SK-N-SH treated with all-trans-retinoic acid at 6 μM for 48 hours (cell line): ENCODE results near the gene BACH2.

ENCODE experiments used
- ATAC-seq: fragments of 200-7000 bp; cut with Tn5 transposase; 3 replicates; pipeline ENCODE4 v1.9.1; 2020; ENCODE audit warnings: mild to moderate bottlenecking, moderate library complexity
- ARNTL ChIP-seq: fragments of 450-650 bp; formaldehyde crosslinking; IDR thresholded peaks from 2 replicates; pipeline ENCODE4 v1.5.0; 2020; ENCODE audit warnings: low read depth, mild to moderate bottlenecking, moderate library complexity, borderline replicate concordance
- CREB5 ChIP-seq: fragments of 250-450 bp; sonication (Bioruptor Pico); IDR thresholded peaks from 2 replicates; pipeline ENCODE4 v1.5.1; 2020; ENCODE audit warnings: low read depth, mild to moderate bottlenecking, moderate library complexity
- CSDC2 ChIP-seq: fragments of 250-450 bp; sonication (Bioruptor Pico); IDR thresholded peaks from 2 replicates; pipeline ENCODE4 v1.5.0; 2020; ENCODE audit warnings: mild to moderate bottlenecking, moderate library complexity
- CSRNP3 ChIP-seq: fragments of 250-450 bp; sonication (Bioruptor Pico); IDR thresholded peaks from 2 replicates; pipeline ENCODE4 v1.5.1; 2021; ENCODE audit warnings: mild to moderate bottlenecking, moderate library complexity
- GLIS3 ChIP-seq: fragments of 250-450 bp; sonication (Bioruptor Pico); IDR thresholded peaks from 2 replicates; pipeline ENCODE4 v1.5.0; 2020; ENCODE audit warnings: mild to moderate bottlenecking, moderate library complexity
- OSR1 ChIP-seq: fragments of 250-450 bp; sonication (Bioruptor Pico); IDR thresholded peaks from 2 replicates; pipeline ENCODE4 v1.8.0; 2022; ENCODE audit warnings: moderate library complexity, mild to moderate bottlenecking, inconsistent platforms
- PATZ1 ChIP-seq: fragments of 250-450 bp; sonication (Bioruptor Pico); IDR thresholded peaks from 2 replicates; pipeline ENCODE4 v1.8.0; 2020; ENCODE audit warnings: mild to moderate bottlenecking, moderate library complexity, borderline replicate concordance
- POU6F1 ChIP-seq: fragments of 250-450 bp; sonication (Bioruptor Pico); IDR thresholded peaks from 2 replicates; pipeline ENCODE4 v1.8.0; 2021; ENCODE audit warnings: low read depth, mild to moderate bottlenecking, moderate library complexity, borderline replicate concordance
- PPARA ChIP-seq: fragments of 250-450 bp; sonication (Bioruptor Pico); IDR thresholded peaks from 2 replicates; pipeline ENCODE4 v1.5.0; 2020; ENCODE audit warnings: mild to moderate bottlenecking, borderline replicate concordance
- RARB ChIP-seq: fragments of 250-450 bp; sonication (Bioruptor Pico); IDR thresholded peaks from 2 replicates; pipeline ENCODE4 v1.8.0; 2021; ENCODE audit warnings: mild to moderate bottlenecking, moderate library complexity
- SNAI2 ChIP-seq: fragments of 250-450 bp; sonication (Bioruptor Pico); IDR thresholded peaks from 2 replicates; pipeline ENCODE4 v1.5.0; 2020; ENCODE audit warnings: mild to moderate bottlenecking, moderate library complexity
- TCF4 ChIP-seq: fragments of 250-450 bp; sonication (Bioruptor Pico); IDR thresholded peaks from 2 replicates; pipeline ENCODE4 v1.8.0; 2021; ENCODE audit warnings: mild to moderate bottlenecking, moderate library complexity, borderline replicate concordance
- TOX ChIP-seq: fragments of 250-450 bp; sonication (Bioruptor Pico); IDR thresholded peaks from 2 replicates; pipeline ENCODE4 v1.8.0; 2021; ENCODE audit warnings: mild to moderate bottlenecking, moderate library complexity, borderline replicate concordance
- TSHZ2 ChIP-seq: fragments of 250-450 bp; sonication (Bioruptor Pico); IDR thresholded peaks from 2 replicates; pipeline ENCODE4 v1.5.0; 2020; ENCODE audit warnings: mild to moderate bottlenecking, moderate library complexity
- ZC3H10 ChIP-seq: fragments of 250-450 bp; sonication (Bioruptor Pico); IDR thresholded peaks from 2 replicates; pipeline ENCODE4 v1.5.1; 2021; ENCODE audit warnings: mild to moderate bottlenecking, moderate library complexity
- ZFP3 ChIP-seq: fragments of 250-450 bp; sonication (Bioruptor Pico); IDR thresholded peaks from 2 replicates; pipeline ENCODE4 v1.5.0; 2020; ENCODE audit warnings: mild to moderate bottlenecking, moderate library complexity
- ZFP30 ChIP-seq: fragments of 450-650 bp; formaldehyde crosslinking; IDR thresholded peaks from 2 replicates; pipeline ENCODE4 v1.5.0; 2022; ENCODE audit warnings: mild to moderate bottlenecking, moderate library complexity
- ZNF565 ChIP-seq: fragments of 450-650 bp; formaldehyde crosslinking; conservative IDR thresholded peaks from 2 replicates; pipeline ENCODE4 v1.5.0; 2020; ENCODE audit warnings: low read depth, mild to moderate bottlenecking, moderate library complexity
- ZNF70 ChIP-seq: fragments of 450-650 bp; formaldehyde crosslinking; IDR thresholded peaks from 2 replicates; pipeline ENCODE4 v1.5.0; 2020; ENCODE audit warnings: mild to moderate bottlenecking, moderate library complexity
- ZNF8 ChIP-seq: fragments of 450-650 bp; formaldehyde crosslinking; IDR thresholded peaks from 2 replicates; pipeline ENCODE4 v1.5.0; 2020; ENCODE audit warnings: mild to moderate bottlenecking, moderate library complexity

The BACH2 gene

GRCh38 chr6:89944181-89944755, 352.4 kb downstream of the BACH2 start:
- ATAC-seq, result no peak
- TF ChIP-seq RARB (CRISPR knock-in tag) (no peak), CSRNP3 (no peak), ARNTL (CRISPR knock-in tag) (no peak), TOX (CRISPR knock-in tag) (no peak), CSDC2 (no peak), ZC3H10 (CRISPR knock-in tag) (no peak), ZNF8 (CRISPR knock-in tag) (no peak), GLIS3 (CRISPR knock-in tag) (no peak), ZFP3 (no peak), TSHZ2 (no peak), PPARA (CRISPR knock-in tag) (no peak), ZNF565 (no peak), SNAI2 (no peak), ZFP30 (CRISPR knock-in tag) (no peak), PATZ1 (no peak)

- no peak for TF ChIP-seq OSR1 (CRISPR knock-in tag)
- TF ChIP-seq CSRNP3, result no peak
- no peak for TF ChIP-seq TCF4 (CRISPR knock-in tag)
- no peak for TF ChIP-seq GLIS3 (CRISPR knock-in tag)
- no peak for TF ChIP-seq RARB (CRISPR knock-in tag)
- no peak for TF ChIP-seq TSHZ2
- TF ChIP-seq PATZ1, result no peak
- TF ChIP-seq ZFP30 (CRISPR knock-in tag), result no peak
- no peak for TF ChIP-seq TOX (CRISPR knock-in tag)
- no peak for TF ChIP-seq CSDC2
- no peak for TF ChIP-seq ZNF70 (CRISPR knock-in tag)
- TF ChIP-seq SNAI2, result no peak
- TF ChIP-seq POU6F1, result no peak
- TF ChIP-seq CREB5, result no peak
- TF ChIP-seq ZC3H10 (CRISPR knock-in tag), result no peak
- TF ChIP-seq PPARA (CRISPR knock-in tag), result no peak
- TF ChIP-seq ARNTL (CRISPR knock-in tag), result no peak
- TF ChIP-seq ZNF8 (CRISPR knock-in tag), result no peak
- ATAC-seq, result no peak
These were observed 354.0 kb downstream of the BACH2 start for GRCh38 chr6:89942601-89943000.
